Stimulated activated CD4-positive, alpha-beta T cell treated with anti-CD3 and anti-CD28 coated beads, Interleukin-1b, Interleukin-23, amount 100 ng/mL, for 48 hours (primary cell): ENCODE data around the gene FAS.

Experiments
- DNase-seq: peaks from one replicate; pipeline ENCODE4 v3.0.0-alpha.2; 2020

FAS gene

DNA sequence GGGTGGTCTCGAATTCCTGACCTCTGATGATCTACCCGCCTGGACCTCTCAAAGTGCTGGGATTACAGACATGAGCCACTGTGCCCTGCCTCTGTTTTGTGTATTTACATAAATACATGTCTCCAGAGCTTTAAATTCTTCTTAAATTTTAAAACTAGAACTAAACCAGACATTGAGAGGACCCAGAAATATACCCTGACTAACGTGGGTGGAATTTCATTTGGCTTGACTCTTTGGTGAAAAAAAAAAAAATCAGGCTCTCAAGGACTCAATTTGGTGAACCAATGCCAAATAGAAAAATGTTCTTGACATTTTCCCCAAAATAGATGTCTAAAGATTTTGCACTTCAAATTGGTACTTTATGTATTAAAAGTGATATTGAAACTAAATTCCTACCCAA lies 16.6 kb upstream of the FAS start:
- no peak for DNase-seq

DNA sequence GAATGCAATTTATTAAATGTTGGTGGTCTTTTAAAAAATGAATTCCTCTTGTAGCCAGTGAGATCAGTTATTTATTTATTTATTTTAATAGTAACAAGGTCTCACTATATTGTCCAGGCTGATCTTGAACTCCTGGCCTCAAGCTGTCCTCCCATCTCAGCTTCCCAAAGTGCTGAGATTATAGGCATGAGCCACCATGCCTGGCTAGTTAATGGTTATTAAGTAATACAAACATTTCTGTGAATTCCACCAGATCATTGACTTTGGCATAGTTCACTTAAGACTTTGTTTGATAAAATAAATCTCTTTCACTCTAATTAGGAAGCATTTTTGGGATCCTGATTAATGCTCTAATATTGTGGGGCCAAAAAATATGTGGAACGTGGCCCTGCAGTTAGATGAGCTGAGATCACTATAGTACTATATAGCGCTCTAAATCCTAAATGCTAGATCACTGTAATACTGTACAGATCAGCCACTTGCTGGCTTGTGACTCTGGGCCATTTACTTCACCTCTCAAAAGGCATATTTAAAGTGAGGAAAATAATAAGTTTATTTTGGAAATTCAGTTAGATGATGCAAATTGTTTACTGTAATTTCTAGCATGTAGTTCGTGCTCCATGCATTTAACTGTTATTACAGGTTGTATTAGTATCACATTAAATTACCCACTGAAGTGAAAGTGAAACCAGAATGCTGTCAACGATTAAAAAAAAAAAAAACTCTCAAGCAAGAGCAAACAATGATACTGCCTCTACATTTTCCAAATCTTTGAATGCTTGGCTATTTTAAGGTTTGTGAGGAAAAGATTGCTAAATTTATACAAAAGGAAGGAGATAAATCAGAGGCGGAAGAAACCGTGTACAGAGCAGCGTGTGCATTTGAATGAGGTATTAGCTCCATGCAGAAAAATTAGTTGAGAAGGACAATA lies 15.9 kb upstream of the FAS start:
- DNase-seq, result no peak

DNA sequence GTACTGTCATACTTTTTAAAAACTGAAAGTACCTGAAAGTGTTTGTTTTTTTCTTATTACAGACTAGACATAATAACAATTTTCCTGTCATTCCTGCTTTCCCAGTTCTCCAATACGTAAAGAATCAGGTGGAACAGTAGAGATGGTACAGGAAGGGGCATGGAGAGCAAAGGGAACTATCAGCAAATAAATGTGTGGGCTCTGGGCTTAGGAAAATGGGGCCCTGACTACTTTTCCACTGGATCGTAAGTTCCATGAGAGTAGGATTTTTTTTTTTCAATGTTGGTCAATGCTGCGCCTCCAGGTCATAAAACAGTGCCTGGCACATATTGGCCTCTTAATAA lies 15.2 kb upstream of the FAS start:
- DNase-seq, result no peak

DNA sequence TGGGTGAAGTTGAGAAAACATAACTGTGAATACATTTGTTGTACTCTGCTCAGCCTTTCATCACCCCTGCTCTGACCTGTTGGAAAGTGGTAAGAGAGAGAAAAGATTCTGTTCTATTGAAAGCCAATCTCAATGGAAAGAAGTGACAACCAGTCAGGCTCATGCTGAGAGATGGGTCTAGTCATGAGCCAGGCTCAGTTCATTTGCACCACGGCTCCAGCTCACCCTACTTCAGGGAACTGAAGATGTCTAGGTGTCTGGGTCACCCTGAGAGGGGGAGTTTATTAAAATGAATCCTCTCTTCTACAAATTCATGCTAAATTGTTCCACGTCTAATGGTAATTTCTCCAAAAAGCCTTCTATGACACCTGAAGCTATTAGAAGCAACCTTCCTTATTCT lies 12.1 kb upstream of the FAS start:
- no peak for DNase-seq

DNA sequence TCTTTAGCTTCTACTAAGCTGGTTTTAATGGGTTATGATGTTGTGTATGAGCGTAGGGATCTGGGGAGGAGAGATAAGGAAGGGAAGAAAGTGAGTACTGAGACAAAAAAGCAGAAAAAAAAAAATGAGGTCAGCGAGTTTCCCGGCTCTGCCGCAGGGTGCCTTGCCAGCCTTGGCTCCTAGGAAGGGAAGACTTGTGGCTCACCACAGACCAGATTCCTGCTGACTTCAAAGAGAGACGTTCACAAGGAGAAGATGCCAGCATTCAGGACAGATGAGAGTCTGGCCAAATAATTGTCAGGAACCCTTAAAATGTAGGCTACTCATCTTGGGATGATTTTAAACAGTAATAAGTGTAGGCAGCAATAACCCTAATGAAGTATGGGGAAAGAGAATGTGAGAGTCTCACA lies 11.4 kb upstream of the FAS start:
- no peak for DNase-seq

DNA sequence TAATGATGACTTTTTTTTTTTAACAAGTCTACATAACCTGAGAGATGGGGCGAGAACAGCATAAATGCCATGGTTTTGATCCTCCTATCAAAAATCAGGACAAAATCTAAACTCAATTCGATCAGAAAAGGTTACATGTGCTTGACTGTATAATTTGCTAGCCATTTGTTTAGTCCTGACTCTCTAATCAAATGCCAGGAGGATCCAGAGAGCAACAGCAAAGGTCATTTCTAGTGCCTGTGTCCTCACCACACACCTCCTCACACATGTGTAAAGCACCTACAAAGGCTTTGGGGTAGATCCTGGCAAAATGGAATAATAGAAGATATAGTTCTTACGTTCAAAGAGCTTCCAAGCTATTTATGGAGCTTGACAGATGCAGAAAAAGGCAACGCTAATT lies 11.0 kb upstream of the FAS start:
- DNase-seq, result no peak

DNA sequence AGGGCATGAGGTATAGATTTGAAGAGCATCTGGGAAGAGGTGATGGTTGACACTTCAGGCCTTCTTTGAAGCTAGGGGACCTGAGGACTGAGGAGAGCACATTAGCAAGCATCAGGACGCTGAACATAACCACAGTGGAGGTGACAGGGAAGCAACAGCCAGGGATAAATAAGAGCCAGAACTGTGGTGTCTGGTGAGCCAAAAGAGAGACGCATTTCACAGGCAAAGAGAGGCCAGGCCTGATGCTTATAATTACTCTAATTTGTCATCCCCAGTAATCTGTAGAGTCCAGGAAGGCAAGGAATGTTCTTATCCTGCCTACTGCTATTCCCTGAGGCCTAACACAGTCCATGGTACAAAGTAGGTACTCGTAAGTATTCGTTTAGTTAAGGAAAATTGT lies 10.4 kb upstream of the FAS start:
- DNase-seq, result no peak

DNA sequence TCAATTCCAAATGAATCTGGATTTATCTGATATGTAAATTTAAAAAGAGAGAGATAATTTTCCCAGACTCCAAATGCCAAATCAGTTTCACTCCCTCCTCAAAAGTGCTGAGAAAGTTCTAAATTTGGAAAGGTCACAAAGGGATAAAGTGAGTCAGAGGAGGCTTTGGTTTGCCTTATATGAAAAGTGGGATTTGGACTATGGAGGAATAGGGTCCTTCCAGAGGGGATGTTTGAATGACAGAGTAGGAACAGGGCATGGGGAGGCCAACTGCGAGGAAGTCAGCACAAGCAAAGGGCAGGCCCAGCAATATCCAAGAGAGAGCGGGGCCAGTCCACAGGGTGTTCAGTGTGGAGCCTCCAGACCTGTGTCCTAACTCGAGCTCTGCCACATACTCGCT lies 9.8 kb upstream of the FAS start:
- no peak for DNase-seq

DNA sequence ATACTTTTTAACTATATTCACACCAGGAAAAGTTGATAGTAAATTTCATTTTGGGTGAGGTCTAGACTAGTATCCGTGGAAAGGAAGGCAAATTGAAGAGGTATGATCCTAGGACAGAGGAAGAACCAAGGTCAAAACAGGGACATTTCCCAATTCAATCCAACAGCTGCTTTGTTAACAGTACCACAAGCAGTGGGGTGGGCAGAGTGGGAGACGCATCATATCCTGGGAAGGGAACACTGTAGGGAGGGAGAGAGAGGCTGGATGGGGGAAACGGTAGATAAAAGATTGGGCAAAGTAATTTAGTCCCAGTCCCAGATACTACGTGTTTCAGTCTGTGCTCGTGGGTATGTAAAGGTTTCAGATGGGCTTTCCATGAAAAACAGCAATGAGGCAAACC lies 9.2 kb upstream of the FAS start:
- DNase-seq, result no peak

DNA sequence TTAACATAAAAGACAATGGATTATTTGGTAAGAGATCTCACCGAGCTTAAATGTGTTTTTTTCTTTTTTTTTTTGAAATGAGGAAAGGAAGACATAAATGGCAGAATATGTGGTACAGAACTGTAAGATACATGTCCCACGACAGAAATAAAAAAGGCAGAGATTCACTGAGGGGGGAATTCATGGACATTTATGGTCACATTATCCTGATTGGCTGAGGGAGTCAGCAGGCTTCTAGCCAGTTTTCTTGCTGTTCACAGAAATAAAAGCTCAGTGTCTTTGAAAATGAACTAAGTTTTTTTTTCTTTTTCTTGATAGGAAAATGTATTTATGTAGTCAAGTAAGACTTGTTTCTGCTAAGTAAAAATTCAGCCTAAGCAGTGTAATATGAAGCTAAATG lies 8.2 kb upstream of the FAS start:
- DNase-seq, result no peak

DNA sequence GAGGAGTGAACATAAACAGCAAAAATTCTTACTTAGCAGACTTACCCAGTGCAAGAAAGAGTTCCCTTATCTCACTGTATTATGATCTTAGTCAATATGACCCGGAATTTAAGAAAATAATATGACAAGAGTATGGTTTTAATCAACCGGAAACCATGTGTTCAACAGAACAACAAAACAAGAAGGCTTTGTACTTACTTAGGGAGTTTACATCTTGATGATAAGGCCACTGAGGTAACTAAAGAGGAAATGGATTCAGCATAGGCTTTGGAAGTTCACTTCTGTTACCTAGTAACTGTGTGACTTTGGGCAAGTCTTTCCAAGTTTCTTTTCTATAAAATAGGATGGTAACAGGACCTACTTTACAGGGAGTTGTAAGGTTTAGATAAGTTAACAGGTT lies 7.4 kb upstream of the FAS start:
- DNase-seq, result no peak

DNA sequence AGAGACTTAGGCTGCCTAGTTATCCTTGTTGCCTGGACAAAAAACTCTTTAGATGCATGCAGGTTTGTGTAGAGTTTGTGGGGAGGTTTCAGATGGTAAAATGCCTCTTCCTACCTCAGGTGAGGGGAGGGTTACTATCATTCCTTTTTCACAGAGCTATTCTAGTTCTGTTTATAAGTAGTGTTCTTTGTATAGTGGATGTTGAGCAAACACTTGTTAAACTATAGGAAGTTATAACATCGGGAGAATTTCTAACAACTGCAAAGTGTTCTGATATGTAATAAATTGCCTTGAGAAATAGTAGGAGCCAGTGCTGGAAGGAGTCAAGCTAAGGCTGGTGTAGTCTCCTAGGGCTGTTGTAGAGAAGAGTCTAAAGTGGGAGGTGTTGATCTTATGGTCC lies 6.7 kb upstream of the FAS start:
- no peak for DNase-seq

DNA sequence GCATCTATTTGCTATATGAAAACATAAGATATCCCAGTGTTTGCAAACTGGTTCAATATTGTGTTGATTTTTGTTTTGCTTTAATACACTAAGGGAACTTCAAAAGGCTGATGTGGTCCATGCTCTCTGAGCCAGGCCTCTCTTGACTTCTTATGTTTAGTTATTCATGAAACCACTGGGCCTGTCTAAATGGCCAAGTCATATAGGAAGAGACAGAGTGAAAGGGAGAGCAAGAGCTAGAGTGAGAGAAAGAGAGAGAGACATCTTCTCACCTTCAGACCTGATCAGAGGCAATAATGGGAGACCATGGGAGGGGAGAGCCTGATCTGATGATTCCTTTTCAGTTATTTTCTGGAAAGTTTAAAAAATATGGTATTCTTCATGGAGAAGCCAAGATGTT lies 6.1 kb upstream of the FAS start:
- DNase-seq, result no peak

DNA sequence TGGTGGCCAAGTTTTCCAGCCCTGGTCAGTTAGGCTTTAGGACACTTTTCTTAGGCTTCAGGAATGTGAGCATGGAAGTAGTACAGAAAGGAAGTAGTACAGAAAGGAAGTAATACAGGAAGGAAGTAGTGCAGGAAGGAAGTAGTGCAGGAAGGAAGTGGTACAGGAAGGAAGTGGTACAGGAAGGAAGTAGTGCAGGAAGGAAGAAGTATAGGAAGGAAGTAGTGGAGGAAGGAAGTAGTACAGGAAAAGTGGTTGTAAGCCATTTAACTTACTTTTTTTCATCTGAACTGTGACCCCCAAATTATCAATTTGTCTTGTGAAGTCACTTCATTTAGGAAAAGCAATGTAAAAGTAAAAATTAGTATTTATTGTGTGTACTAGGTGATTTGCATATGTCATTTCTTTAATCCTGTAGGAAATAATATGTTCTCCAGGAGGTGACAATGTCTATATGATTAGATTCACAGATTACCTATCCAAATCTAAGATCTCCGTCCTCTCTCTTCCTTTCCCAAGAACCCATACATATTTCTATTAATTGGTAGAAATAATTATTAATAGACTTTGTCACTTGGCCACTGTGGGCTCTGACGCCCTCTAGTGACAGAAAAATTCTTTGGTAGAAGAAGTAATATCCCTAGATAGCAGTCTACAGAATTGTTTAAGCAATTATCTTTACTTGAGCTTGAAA lies 3.9 kb upstream of the FAS start:
- DNase-seq, result no peak

DNA sequence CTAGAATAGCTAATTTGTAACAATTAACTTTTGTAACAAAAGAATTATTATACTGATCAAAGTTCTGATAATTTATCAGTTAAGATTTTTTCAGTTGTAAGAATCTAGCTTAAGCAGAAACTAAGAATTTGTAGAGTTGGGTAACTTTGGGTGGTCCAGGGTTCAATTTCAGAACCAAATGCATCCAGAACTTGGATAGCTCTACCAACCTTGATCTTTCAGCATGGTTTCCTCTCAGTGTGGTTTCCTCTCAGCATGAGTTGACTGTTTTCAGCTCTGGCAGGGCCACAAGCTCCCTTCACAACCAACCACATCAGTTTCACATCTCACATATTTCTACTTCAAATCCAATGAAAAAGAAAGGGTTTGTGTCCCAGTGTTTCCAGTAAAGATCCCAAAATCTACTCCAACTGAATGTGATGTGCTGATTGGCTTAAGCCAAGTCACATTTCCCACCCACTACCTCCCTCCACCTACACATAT lies 3.3 kb upstream of the FAS start:
- DNase-seq, result peak; percentile 8

DNA sequence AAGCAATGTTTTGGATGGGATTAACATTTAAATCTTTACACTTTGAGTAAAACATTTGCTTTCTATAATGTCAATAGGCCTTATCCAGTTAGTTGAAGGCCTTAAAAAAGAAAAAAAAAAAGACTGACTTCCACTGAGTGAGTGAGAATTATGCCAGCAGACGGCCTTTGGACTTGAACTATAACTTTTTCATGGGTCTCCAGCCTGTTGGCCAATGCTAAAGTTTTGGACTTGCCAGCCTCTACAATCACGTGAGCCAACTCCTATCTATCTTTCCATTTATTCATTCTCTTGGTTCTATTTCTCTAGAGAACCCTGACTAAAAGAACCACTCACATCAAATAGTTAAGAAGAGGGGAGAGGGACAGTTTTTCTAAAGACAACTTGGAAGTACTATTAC lies 2.8 kb upstream of the FAS start:
- DNase-seq, result no peak

DNA sequence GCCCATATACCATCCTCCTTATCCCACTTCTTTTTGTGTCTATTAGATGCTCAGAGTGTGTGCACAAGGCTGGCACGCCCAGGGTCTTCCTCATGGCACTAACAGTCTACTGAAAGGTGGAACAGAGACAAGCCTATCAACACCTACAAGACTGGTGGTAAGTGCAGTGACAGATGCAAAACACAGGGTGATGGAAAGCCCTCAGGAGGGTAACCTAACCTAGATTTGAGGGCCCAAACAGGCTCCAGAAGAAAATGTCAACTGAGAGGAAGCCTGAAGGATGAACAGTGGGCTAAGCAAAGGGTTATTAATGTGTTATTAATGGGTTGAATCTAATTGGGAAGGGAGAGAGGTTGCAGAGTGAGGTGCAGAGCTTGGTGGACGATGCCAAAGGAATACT lies 1.2 kb upstream of the FAS start:
- no peak for DNase-seq

DNA sequence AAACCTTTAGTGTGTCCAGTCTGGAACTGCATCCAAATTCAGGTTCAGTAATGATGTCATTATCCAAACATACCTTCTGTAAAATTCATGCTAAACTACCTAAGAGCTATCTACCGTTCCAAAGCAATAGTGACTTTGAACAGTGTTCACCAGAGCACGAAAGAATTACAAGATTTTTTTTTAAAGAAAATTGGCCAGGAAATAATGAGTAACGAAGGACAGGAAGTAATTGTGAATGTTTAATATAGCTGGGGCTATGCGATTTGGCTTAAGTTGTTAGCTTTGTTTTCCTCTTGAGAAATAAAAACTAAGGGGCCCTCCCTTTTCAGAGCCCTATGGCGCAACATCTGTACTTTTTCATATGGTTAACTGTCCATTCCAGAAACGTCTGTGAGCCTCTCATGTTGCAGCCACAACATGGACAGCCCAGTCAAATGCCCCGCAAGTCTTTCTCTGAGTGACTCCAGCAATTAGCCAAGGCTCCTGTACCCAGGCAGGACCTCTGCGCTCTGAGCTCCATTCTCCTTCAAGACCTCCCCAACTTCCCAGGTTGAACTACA lies 694 bp upstream of the FAS start:
- DNase-seq, result no peak

DNA sequence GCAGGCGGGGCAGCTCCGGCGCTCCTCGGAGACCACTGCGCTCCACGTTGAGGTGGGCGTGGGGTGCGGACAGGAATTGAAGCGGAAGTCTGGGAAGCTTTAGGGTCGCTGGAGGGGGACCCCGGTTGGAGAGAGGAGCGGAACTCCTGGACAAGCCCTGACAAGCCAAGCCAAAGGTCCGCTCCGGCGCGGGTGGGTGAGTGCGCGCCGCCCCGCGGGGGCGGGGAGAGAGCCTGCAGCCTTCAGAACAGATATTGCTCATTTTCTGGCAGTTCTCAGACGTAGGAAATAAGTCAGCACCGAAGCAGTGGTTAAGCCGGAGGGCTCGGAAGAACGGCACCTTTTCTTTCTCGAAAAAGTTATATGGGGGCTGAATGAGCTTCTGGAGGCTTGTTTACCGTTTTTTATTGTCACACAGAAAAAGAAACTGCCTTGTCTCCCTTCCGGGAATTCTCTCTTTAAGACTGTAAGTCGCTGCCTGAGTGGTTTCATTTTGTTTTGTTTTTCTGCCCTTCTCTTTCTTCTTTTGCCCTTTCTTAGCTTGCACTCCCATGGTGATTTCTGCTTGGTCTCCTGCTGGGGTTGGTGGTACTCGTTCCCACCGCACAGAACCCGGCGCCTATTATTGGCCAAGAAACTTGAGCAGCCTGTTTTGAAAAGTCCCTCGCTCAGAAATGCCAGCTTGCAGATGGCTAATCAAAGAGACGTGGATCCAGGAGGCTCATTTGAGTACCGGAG lies 732 bp downstream of the FAS start:
- DNase-seq, result peak; percentile 72

DNA sequence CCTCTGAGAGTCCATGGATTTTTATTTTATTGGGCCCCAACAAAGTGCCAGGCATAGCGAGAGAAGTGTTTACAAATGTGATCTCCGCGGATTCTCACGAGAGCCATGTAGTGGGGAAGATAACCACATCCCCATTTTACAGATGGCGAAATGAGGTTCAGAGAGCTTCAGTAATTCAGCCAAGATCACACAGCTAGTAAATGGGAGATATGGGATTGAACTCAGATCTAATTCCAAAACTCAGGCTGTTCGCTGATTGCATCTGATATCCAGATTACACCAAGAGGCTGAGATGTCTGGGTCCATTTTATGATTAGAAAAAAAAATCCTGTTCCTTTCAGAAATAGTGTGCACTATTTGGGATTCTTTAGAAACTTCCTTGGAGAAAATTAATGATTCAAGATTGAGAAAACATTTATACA lies 1.3 kb downstream of the FAS start:
- DNase-seq, result no peak

DNA sequence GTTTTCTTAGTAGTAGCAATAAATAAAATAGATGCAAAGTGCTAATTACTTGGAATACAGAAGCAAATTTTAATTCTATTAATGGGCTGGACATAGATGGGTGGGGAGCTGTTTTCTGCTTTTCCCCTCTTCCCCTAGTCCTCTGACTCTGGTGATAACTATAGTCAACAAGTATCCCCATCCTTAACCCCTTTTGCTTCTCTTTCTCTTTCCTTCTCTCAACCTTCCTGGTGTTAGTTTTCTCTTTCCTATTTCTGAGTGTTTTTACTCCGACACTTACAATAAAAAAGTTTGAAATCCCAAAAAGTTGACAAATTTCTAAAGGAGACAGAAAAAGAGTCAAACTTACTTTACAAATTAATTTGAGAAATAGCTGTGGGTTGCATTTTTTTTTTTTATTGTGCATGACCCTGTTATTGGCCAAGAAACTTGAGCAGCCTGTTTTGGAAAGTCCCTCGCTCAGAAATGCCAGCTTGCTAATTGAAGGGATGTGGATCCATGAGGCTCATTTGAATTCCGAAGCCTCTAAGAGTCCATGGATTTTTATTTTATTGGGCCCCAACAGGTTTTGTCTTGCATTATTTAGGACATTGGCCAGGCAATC lies 2.4 kb downstream of the FAS start:
- no peak for DNase-seq

DNA sequence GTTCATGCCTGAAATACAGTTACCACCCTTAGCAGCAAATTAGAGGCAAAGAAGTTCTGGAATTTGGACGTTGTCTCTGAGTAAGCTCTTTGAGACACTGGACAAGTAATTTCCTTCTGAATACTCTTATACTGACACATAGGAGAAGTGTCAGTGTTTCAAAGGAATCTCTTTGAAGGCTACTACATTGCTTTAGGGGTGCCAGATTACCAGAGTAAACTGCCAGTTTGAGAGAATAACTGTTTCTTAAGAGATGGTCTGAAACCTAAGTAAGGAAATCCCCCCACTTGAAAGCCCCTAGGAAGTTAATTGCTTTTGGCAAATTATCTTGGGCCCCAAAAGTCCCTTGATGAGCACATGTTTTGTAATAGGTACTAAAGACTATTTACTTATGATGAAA lies 3.4 kb downstream of the FAS start:
- no peak for DNase-seq
